Articular chondrocyte of knee joint (primary cell): ENCODE measurements around the gene TTC31. TPM values are rescaled to one million over a fixed set of nuclear protein-coding genes. Genes with fewer than 3 reads are reported as not detected.

Experiments used
- total RNA-seq: library from RNA; depleted of rRNA; stranded (reverse); fragments of >200 nt; gene quantifications from 2 replicates; pipeline ENCODE4 v1.2.3, GENCODE V29; 2012

TTC31 gene
- total RNA-seq, 1 donor, result 14.6 TPM

Other genes with a start within 250 kb of the TTC31 start
- gene SLC4A5, start 139.7 kb upstream of the TTC31 start, total RNA-seq, result 2.2 and 2.7 TPM in 2 replicates
- gene DCTN1, start 102.8 kb upstream of the TTC31 start, total RNA-seq, result 141 and 144 TPM in 2 replicates
- gene C2orf81, start 61.5 kb upstream of the TTC31 start, total RNA-seq, result 1.3 and 1.7 TPM in 2 replicates
- 18.3 and 19.7 TPM in 2 replicates for gene WDR54, start 61.4 kb upstream of the TTC31 start, total RNA-seq
- gene RTKN, start 41.1 kb upstream of the TTC31 start, total RNA-seq, result 14.4 and 16.5 TPM in 2 replicates
- 12.2 and 12.3 TPM in 2 replicates for gene INO80B, start 28.0 kb upstream of the TTC31 start, total RNA-seq
- gene WBP1, start 24.6 kb upstream of the TTC31 start, total RNA-seq, result 31.6 and 33.8 TPM in 2 replicates
- gene MOGS, start 17.7 kb upstream of the TTC31 start, total RNA-seq, result 28.9 and 30.8 TPM in 2 replicates
- gene MRPL53, start 10.4 kb upstream of the TTC31 start, total RNA-seq, result 17.6 and 21.7 TPM in 2 replicates
- gene CCDC142, start 83 bp upstream of the TTC31 start, total RNA-seq, result 15.0 and 20.8 TPM in 2 replicates
- 2.2 and 3.3 TPM in 2 replicates for gene LBX2, start 16.5 kb downstream of the TTC31 start, total RNA-seq
- gene PCGF1, start 24.6 kb downstream of the TTC31 start, total RNA-seq, result 15.8 and 18.2 TPM in 2 replicates
- gene TLX2, start 31.4 kb downstream of the TTC31 start, total RNA-seq, result 0.11 and 0.13 TPM in 2 replicates
- gene DQX1, start 43.1 kb downstream of the TTC31 start, total RNA-seq, result not detected in 2 replicates
- gene AUP1, start 46.6 kb downstream of the TTC31 start, total RNA-seq, result 60.6 and 64.5 TPM in 2 replicates
- 21.0 and 23.7 TPM in 2 replicates for gene HTRA2, start 46.9 kb downstream of the TTC31 start, total RNA-seq
- gene LOXL3, start 70.9 kb downstream of the TTC31 start, total RNA-seq, result 162 and 188 TPM in 2 replicates
- 58.1 and 87.9 TPM in 2 replicates for gene DOK1, start 71.6 kb downstream of the TTC31 start, total RNA-seq
- gene M1AP, start 165.2 kb downstream of the TTC31 start, total RNA-seq, result 0.26 and 0.43 TPM in 2 replicates
- 5.9 and 6.1 TPM in 2 replicates for gene SEMA4F, start 171.2 kb downstream of the TTC31 start, total RNA-seq